ENCODE results near the gene FUS. TPM values are rescaled to one million over a fixed set of nuclear protein-coding genes. Genes with fewer than 3 reads are reported as not detected.

The FUS gene
- total and polyA plus RNA-seq, 9 of the 15 experiments (the other 6 are each of a cell fraction or from before 2014, with no cell fraction given), result 43.9 to 575 (median 87.2) TPM

GRCh38 chr16:31202414-31203375, 22.8 kb downstream of the FUS start, which contains the start of gene PYCARD (continued):
- TF ChIP-seq, protein P1, sequence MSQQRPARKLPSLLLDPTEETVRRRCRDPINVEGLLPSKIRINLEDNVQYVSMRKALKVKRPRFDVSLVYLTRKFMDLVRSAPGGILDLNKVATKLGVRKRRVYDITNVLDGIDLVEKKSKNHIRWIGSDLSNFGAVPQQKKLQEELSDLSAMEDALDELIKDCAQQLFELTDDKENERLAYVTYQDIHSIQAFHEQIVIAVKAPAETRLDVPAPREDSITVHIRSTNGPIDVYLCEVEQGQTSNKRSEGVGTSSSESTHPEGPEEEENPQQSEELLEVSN (IDR thresholded peaks at IDR 0.05; ENCODE audit: borderline replicate concordance in 1 of 2, extremely low read depth in 1 of 2, insufficient read depth in 1 of 2, insufficient read length in 1 of 2, low read depth in 1 of 2, low read length in 1 of 2, poor library complexity in 1 of 2, severe bottlenecking in 1 of 2), result peak; percentile 21 to 39
- no peak for TF ChIP-seq SLC30A9 (CRISPR knock-in tag; IDR thresholded peaks at IDR 0.05)
- TF ChIP-seq, protein P2, sequence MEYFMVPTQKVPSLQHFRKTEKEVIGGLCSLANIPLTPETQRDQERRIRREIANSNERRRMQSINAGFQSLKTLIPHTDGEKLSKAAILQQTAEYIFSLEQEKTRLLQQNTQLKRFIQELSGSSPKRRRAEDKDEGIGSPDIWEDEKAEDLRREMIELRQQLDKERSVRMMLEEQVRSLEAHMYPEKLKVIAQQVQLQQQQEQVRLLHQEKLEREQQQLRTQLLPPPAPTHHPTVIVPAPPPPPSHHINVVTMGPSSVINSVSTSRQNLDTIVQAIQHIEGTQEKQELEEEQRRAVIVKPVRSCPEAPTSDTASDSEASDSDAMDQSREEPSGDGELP (CRISPR knock-in tag; IDR thresholded peaks at IDR 0.05; ENCODE audit: borderline replicate concordance), result 0 out of 2 replicates have a peak, but pooled peaks have one; percentile 7
- TF ChIP-seq MGA (IDR thresholded peaks at IDR 0.05), result 0 out of 2 replicates have a peak, but pooled peaks have one; percentile 11
- TF ChIP-seq RBBP5 (IDR thresholded peaks at IDR 0.05; ENCODE audit: borderline replicate concordance, insufficient read depth, low read length, poor library complexity, severe bottlenecking), result peak; percentile 49
- TF ChIP-seq SMAD4 (CRISPR knock-in tag; conservative IDR thresholded peaks at IDR 0.05), result 0 out of 2 replicates have a peak, but pooled peaks have one; percentile 13
- no peak for TF ChIP-seq HNRNPL (IDR thresholded peaks at IDR 0.05; ENCODE audit: low read depth, low read length)
- TF ChIP-seq CTBP1 (IDR thresholded peaks at IDR 0.05; ENCODE audit: borderline replicate concordance), result 0 out of 2 replicates have a peak, but pooled peaks have one; percentile 21
- 0 out of 2 replicates have a peak, but pooled peaks have one; percentile 0 for TF ChIP-seq ELF1 (tag; IDR thresholded peaks at IDR 0.05)
- TF ChIP-seq L3MBTL2 (IDR thresholded peaks at IDR 0.05), result peak; percentile 45; the same call in 1 of the 2 replicates
- TF ChIP-seq ARHGAP35 (IDR thresholded peaks at IDR 0.05; ENCODE audit: partially characterized antibody), result no peak
